Breast epithelium (tissue), 3 donors: ENCODE results near the gene RSPH3.

ENCODE experiments used
- POLR2A ChIP-seq: fragments of 450-650 bp; IDR thresholded peaks from one replicate; pipeline ENCODE4 v1.6.1; 2016; ENCODE audit warnings: antibody characterized with exemption, mild to moderate bottlenecking, moderate library complexity
- POLR2AphosphoS5 ChIP-seq, 3 donors: sonication (generic); formaldehyde crosslinking; IDR thresholded peaks; one replicate each; pipeline ENCODE4 v1.6.1; 2017; ENCODE audit warnings: antibody characterized with exemption in 3 of 3
- TF ChIP-seq, protein P1 (sequence below), 3 donors: fragments of 450-650 bp; IDR thresholded peaks; one replicate each; pipeline ENCODE4 v1.5.1; 2016 to 2017; ENCODE audit warnings: antibody characterized with exemption in 3 of 3, mild to moderate bottlenecking in 3 of 3, moderate library complexity in 3 of 3

GRCh38 chr6:159037756-159038290 is 37.8 kb upstream of the RSPH3 start:
- TF ChIP-seq, protein P1, sequence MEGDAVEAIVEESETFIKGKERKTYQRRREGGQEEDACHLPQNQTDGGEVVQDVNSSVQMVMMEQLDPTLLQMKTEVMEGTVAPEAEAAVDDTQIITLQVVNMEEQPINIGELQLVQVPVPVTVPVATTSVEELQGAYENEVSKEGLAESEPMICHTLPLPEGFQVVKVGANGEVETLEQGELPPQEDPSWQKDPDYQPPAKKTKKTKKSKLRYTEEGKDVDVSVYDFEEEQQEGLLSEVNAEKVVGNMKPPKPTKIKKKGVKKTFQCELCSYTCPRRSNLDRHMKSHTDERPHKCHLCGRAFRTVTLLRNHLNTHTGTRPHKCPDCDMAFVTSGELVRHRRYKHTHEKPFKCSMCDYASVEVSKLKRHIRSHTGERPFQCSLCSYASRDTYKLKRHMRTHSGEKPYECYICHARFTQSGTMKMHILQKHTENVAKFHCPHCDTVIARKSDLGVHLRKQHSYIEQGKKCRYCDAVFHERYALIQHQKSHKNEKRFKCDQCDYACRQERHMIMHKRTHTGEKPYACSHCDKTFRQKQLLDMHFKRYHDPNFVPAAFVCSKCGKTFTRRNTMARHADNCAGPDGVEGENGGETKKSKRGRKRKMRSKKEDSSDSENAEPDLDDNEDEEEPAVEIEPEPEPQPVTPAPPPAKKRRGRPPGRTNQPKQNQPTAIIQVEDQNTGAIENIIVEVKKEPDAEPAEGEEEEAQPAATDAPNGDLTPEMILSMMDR (IDR thresholded peaks at IDR 0.05), result no peak
- TF ChIP-seq POLR2AphosphoS5 (IDR thresholded peaks at IDR 0.05) (no peak), POLR2A (no peak)
